ENCODE measurements around the gene PARD6G.
"Not testable (repeated sequence)": the region's sequence is repeated elsewhere in the genome, so short reads cannot be mapped to it uniquely, and the experiment has no call there.

PARD6G gene

DNA sequence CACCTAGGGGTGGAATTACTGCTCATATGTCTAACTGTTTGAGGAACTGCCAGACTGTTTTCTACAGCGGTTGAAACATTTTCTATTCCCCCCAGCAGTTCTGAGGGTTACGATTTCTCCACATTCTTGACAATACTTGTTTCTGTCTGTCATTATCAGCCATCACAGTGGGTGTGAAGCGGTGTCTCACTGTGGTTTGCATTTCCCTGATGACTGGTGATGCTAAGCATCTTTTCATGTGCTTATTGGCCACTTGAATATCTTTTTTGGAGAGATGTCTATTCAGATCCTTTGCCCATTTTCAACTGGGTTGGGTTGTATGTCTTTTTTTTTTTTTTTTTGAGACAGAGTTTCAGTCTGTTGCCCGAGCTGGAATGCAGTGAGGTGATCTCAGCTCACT is 75.3 kb downstream of the PARD6G start:
- FAIRE-seq (no peak), DNase-seq (ENCODE audit: low spot score) (no peak)

DNA sequence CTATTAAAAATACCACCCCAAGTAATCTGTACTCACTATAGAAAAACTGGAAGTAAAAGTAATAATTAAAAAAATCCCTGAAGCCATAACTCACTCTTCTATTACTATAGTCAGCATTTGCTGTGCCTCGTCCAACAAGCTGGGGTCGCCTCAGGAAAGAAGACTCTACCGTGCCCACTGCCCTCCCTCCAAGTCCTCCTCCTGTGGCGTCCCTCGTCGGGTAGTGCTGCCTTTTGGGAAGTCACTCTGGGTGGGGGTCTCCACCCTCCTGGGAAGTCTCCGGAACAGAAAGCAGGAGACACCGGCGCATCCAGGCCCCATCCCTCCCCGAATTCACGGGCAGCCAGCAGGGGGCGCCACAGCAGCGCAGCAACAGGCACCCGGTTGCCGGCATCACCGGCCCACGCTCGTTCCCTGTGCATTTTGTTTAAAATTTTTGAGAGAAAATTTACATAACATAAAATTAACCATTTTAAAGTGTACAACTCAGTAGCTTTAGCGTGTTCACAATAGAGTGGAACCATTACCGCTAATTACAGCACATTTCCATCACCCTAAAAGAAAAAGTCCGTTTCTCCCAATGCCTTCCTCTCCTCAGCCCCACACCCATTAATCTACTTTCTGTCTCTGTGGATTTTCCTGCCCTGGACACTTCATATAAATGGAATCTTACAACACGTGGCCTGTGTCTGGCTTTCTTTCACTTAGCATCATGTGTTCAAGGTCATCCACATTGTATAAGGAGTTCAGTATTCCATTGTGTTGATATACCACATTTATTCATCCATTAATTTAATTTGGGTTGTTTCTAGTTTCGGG is 76.1 kb downstream of the PARD6G start:
- FAIRE-seq: no peak

DNA sequence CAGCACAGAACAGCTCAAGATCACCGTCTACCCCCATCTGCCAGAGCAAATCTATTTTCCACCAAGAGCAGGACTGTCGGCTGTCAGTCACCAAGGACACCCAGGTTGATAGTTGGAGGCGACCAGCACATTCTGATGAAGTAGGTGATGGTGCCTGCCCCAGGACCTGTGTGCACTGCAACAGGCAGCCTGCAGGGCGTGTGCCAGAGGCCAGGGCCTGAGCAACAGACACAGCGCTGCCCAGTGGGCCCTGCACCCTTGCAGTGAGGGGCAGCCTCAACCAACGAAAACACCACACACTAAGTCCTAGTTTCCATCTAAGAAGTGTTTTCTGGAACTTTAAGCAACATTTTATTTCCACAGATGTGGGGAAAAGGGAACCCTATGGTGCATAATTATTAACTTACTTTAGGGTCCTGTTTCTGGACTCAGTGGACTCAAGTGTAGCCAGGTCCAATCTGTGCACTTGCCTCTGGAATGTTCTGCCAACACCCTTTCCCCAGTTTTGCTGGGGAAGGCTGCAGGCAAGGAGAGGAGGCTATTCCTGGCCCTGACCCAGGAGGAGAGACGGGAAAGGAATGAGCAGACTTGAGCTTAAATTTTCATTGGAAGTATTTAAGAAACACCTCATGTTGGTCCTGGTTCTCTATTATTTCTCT is 76.8 kb downstream of the PARD6G start:
- FAIRE-seq: no peak

More for the DNA sequence above, 76.1 kb downstream of the PARD6G start:
- no peak for DNase-seq (ENCODE audit: low spot score)

DNA sequence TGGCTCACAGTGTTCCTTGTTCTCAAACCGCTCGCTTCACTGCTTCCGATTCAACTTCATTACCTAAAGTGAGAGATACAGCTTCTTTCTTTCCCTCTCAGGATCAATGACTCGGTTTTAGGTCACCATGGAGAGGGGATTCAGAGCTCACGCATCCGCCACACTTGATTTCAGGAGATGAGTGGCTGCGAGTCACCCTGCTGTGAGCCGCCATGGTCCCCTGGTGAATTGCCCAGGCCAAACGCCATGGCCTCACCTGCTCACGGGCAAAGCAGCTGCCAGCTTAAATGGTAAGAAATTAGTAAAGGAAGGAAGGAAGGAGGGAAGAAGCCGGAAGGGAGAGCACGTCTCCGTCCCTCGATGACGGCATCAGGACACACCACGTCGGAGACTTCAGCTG is 77.7 kb downstream of the PARD6G start:
- peak; percentile 34 for DNase-seq (ENCODE audit: low spot score)

More for the DNA sequence above, 76.8 kb downstream of the PARD6G start:
- DNase-seq (ENCODE audit: low spot score): no peak

DNA sequence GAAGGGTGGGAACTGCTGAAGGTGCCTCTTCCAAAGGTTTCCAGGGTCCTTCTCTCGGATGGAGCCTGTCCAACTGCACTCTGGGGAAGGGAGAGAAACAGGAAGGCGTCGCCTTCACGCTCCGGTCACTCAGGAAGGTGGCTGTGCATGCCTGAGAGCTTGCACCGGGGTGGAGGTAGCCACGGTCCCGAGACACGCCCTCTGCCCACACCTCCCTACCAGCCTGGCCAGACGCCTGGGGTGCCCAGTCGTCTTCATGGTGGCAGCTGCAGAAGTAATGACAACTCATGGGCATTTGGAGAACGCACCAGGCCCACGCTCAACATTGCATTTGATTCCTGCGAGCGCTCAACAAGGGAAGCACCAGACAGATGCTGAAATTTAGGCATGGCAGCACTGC is 78.3 kb downstream of the PARD6G start:
- DNase-seq (ENCODE audit: low spot score): no peak
- no peak for FAIRE-seq

More for the DNA sequence above, 77.7 kb downstream of the PARD6G start:
- FAIRE-seq: no peak

DNA sequence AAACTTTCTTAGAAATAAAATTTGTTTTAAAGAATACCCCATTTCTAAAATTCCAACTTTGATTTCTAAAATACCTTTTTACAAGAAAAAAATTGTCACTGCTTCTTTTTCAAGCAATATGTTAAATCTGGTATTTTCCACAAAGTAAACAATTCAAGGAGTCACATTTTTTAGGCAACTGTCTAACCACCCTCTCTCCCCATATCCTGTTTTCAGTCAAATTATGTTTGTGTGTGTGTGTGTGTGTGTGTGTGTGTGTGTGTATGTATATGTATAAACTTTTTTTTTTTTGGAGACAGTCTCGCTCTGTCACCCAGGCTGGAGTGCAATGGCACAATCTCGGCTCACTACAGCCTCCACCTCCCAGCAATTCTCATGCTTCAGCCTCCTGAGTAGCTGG is 79.0 kb downstream of the PARD6G start:
- no peak for FAIRE-seq
- no peak for DNase-seq (ENCODE audit: low spot score)

DNA sequence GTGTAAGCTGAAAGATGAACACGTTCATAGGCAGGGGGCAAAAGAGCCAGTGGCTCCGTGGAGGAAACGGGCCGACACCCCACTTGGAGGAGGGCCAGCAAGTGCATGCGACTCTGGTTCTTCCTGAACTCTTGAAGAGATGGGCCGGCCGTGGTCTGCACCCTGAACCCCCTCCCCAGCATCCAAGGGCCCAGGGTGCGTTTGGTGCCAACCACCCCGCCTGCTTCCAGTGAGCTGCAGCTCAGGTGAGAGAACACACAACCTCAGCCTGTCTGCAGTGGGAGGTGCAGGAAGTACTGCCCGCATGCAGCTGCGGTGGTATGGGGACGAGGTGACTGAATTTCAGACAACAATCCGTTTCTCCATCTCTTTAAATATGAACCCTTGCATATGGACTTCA is 79.4 kb downstream of the PARD6G start:
- no peak for DNase-seq (ENCODE audit: low spot score)
- FAIRE-seq: no peak

DNA sequence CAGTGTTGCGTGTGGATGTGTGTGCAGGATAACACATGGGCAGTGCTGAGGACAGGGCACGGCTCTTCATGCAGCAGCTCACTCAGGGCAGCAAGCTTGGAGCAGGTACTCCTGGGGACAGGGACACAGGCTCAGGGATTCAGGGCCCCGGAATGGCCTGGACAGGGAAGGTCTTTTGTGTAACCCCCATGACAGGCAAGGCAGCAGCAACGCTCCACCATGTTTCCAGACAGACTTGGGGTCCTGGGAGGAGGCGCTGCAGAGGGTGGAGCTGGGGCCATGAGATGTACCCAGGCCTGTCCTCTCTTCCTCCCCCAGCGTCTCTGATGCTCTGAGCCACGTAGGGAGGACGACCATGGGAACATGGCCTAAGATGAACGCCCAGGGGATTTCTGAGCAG is 80.0 kb downstream of the PARD6G start:
- FAIRE-seq (no peak), DNase-seq (ENCODE audit: low spot score) (no peak)

DNA sequence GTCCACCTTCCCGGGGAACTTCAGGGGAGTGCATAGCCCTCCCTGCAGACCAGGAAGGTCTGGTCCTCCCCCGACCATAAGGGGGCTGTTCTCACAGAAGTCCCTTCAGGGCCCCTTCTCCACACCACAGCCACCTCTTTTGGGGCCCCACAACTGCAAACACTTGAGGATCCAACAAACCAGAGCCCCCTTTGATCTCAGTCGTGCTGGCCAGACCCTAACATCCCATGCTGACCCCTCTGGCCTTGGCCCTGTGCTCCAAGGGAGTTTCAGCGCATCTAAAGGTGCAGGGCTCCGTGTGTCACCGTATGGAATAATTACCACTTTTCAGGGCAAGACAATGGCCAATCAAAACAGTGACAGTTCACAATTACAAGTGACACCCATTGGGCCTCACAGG is 80.6 kb downstream of the PARD6G start:
- FAIRE-seq (no peak), DNase-seq (ENCODE audit: low spot score) (no peak)

DNA sequence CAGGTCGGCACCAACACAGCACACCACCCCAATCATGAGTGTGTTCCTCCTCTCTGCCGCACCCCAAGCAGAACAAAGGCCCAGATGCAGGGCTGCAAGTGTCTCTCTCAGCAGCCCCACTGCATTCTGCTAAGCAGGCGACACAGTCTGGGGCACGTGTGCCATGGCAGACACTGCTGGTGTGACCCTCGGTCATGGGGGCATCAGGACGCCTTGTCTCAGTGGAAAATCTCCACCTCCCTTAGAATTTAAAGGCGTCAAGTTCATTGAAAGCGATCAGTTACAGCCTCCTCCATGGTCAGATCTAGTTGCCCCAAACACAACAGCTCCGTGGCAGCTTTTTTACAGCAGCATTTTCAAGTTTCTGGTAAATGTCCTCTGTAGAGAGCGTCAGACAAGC is 81.1 kb downstream of the PARD6G start:
- FAIRE-seq (no peak), DNase-seq (ENCODE audit: low spot score) (no peak)

DNA sequence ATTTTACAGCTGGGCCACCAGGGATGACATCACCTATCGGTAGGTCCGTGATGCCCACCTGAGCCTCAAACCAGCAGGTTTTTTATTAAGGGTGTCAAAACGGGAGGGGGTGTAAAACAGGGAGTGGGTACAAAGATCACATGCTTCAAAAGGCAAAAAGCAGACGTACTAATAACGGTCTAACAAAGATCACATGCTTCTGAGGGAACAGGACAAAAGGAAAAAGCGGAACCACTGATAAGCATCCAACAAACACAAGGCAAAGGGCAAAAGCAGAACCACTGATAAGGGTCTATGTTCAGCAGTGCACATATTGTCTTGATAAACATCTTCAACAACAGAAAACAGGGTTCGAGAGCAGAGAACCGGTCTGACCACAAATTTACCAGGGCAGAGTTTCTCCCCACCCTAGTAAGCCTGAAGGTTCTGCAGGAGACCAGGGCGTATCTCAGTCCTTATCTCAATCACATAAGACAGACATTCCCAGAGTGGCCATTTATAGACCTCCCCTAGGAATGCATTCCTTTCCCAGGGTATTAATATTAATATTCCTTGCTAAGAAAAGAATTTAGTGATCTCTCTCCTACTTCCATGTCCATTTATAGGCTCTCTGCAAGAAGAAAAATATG is 82.5 kb downstream of the PARD6G start:
- DNase-seq (ENCODE audit: low spot score); FAIRE-seq: not testable (repeated sequence)

DNA sequence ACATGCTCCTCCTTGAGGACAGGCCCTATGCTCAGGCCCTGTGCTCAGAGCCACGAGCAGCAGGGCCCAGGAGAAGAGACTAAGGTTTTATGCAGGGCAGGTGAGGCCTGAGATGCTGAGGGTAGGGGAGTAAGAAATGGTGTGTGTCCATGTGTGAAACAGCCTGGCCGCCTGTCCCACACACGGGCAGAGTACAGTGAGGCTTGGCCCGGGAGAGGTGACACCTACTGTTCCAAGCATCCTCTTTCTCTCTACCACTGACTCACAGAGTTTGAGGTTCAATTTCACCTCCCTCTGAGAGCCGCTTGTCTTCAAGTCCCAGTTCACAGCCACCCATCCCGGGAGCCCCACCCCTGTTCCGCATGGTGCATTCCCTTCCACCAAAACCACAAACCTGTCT is 84.1 kb downstream of the PARD6G start:
- FAIRE-seq: no peak
- no peak for DNase-seq (ENCODE audit: low spot score)

DNA sequence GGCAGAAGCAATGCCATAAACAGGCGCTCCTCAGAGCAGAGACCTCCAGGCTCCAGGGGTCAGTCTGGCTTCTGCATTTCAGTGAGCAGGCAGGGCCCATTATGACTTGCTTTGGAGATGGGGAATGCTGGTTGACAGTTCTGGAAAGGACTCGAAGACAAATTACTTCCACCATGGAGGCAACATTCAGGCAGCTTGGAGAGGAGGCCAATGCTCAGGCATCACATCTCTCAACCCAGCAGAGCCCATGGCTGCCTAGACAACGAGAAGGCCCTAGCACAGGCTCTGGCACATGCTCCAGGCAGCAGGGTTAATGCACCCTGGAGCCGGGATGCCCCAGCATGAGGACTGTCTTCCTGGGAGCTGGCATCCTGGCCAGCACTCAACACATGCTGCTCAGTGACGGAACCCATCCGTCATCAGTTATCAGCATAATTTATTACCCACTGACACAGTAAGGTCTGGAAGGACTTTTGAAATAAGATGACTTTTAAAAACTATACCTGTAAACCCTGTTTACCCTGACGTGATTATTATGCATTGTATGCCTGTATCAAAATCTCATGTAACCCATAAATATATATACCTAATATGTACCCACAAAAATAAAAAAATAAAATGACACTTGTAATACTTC is 85.4 kb downstream of the PARD6G start:
- FAIRE-seq (no peak), DNase-seq (ENCODE audit: low spot score) (no peak)

DNA sequence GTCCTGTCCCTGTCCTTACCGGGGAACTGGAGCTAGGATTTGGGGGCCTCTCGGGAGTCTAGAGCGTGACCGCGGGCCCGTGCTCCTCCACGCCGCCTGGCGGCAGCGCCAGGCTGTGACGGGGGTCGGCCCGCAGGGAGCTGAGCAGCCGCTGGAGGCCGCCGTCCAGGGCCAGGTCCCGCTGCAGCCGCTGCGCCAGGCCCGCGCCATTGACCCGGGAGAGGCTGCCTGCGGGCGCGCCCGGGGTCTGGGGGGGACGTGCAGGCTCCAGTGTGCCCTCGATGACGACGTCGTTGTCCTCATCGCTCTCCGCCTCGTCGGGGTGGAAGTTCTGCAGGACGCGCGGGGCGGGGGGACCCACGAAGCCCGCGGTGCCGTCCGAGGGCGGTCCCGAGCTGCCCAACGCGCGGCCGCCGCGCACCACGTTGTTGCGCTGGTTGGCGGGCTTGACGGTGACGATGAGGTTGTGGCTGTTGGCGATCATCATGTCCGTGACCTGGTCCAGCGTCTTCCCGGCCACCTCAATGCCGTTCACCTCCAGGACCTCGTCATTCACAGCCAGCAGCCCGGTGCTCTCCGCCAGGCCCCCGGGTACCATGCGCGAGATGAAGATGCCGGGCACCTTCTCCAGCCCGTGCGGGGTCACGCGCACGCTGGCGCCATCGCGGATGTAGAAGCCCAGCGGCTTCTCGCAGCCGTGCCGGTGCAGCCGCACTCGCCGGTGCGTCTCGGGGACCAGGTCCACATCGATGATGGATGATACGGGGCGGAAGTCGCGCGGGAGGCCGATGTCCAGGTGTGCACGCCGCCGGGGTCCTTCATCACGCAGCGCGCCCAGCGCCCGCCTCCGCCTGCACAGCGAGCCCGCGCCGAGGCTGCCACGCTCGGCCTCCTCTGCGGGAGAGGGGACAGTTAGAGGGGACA is 87.3 kb downstream of the PARD6G start:
- FAIRE-seq: no peak
- no peak for DNase-seq (ENCODE audit: low spot score)

DNA sequence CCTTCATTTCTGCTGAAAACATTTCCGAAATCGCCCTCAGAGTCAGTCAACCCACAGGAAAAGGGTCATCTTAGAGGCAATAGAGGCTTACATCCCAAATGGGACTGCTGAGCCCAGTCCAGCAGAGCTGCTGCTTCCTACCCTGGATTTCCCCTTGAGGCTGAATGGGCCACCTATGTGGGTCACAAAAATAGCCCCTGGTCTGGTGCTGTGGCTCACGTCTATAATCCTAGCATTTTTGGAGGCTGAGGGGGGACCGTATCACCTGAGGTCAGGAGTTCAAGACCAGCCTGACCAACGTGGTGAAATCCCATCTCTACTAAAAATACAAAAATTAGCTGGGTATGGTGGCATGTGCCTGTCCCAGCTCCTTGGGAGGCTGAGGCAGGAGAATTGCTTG is 88.9 kb downstream of the PARD6G start:
- DNase-seq (ENCODE audit: low spot score) (no peak), FAIRE-seq (no peak)

DNA sequence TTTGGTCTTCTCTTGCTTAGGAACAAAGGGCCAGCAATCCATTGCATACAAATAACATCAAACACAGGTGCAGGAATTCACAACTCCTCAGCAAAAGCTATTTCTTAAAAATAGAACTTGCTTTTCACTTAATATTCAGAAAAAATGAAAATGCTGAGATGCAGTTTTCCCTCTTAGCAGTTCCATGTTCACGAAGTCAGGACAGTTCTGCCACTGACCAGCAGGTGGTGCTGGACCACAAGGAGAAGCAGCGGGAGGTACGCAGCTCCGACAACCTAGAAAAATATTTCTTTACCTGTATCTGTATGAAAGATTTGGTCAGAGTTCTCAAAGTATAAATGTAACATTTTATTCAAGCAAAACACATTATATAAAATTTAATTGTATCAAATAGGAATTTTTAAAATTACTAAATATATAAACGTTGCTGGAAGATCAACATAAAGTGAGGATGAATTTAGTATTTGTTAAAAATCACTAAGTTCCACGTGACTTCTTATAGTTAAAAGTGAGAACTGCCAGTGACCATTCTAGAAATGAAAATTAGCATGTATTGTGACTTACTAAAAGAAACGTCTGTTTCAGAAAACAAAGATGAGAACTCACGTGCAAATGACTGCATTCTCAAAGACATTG is 89.5 kb downstream of the PARD6G start:
- DNase-seq (ENCODE audit: low spot score): peak; percentile 15
- FAIRE-seq: no peak

DNA sequence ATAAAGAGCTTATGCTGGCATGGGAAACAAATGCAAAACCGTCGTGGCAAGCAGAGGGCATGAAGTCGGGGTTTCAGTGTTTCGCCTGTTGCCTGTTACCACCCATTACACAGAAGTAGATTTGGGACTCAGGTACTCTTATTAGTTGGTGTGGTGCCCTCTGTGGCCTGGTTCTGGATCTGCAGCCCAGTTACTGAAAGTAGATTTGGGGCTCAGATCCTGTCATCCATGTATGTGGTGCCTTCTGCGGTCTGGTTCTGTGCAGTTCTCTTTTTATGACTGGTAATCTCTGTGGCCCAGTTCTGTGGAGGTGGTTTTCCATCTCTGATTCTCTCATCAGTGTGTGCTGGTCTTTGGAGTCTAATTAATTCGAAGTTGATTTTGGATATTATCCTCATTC is 93.0 kb downstream of the PARD6G start:
- FAIRE-seq (no peak), DNase-seq (ENCODE audit: low spot score) (no peak)

DNA sequence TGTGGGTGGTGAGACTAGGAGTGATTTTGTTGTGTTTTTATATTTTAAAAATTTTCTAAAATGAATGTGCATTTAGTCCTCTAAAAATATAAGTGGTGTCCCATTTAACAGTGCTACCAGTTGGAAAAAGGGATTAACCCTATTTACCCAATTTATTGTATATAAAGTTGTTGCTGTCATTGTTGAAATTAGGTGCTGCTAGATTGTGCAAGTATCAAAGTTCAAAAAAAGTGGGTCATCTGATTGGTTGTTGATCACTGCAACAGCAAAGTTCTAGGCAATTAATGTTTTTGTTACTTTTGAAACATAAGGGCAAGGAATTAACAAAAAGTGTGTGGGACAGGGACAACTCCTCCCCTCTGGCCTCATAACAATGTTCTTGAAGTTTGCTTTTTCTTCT is 97.6 kb downstream of the PARD6G start:
- no peak for DNase-seq (ENCODE audit: low spot score)
- FAIRE-seq: no peak

DNA sequence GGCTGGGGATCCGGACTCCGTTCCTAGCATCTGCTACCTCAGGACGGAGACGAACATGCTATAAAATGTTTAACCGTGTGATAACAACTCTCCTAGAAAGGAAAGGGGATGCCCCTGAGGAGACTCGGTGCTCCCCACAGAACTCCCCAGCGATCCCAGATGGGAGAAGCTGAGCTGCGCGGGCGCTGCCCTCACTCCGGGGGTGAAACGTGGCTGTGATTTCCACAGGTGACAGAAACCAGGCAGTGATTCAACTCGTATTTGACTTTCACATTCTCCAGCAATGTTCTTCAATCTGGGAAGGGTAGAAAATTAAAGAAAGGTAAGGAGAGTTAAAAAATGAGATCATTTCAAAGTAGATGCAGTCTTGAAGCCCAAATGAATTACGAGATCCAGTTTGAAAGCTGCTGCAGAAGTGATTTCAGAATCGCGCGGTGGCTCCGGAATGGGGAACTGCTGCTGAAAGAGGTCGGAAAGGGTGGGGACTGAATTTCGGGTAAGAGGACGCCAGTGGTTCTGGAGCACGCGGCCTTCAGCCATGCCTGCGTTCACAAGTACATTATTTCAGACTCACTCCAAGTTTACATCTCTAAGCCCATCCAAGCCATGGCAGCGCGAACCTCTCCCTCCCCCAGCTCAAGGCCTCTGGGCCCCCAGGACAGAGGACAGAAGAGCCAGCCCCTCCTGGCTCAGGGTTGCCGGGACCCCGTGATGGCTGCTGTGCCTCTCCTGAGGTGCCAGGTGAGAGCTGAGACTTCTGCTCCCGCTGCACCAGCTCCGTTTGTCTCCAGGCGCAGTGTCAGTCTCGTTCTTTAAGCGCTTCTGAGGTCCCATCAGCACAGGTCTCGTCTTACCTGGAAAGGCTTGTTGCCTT is 98.8 kb downstream of the PARD6G start:
- FAIRE-seq (no peak), DNase-seq (ENCODE audit: low spot score) (no peak)
